K562 (cell line): ENCODE data around the gene TMEM222. TPM values are rescaled to one million over a fixed set of nuclear protein-coding genes. Genes with fewer than 3 reads are reported as not detected.

Source experiments
- ADNP ChIP-seq: fragments of 200-800 bp; sonication (Bioruptor generic); IDR thresholded peaks from 2 replicates; pipeline ENCODE4 v1.6.1; 2016; ENCODE audit warnings: missing genetic modification characterization, missing compliant biosample characterization
- CTCFL ChIP-seq: IDR thresholded peaks from 2 replicates; pipeline ENCODE4 v1.6.1; 2011; ENCODE audit warnings: borderline replicate concordance, low read depth, mild to moderate bottlenecking, moderate library complexity, low read length; ENCODE audit not compliant: insufficient read depth, poor library complexity, severe bottlenecking
- JUN ChIP-seq, 2 experiments: sonication (generic) in 1 of 2; formaldehyde crosslinking in 1 of 2; IDR thresholded peaks; 2 replicates each; pipeline versions ENCODE4 v1.6.1 to v1.8.0; 2012 to 2022; ENCODE audit warnings: borderline replicate concordance in 2 of 2, mild to moderate bottlenecking in 2 of 2, improper control_type of control experiment in 1 of 2, low read depth in 1 of 2, low read length in 1 of 2, missing genetic modification reagents in 1 of 2
- KLF16 ChIP-seq: IDR thresholded peaks from 2 replicates; pipeline ENCODE4 v1.6.1; 2016; ENCODE audit warnings: antibody characterized with exemption
- NCOA1 ChIP-seq: fragments of 450-650 bp; IDR thresholded peaks from 2 replicates; pipeline ENCODE4 v1.6.1; 2016; ENCODE audit warnings: low read depth
- RAD21 ChIP-seq, 2 experiments: fragments of 250-450 bp in 1 of 2; fragments of 450-650 bp in 1 of 2; sonication (Bioruptor Pico) in 1 of 2; formaldehyde crosslinking in 1 of 2; IDR thresholded peaks in 1 of 2; conservative IDR thresholded peaks in 1 of 2; 2 replicates each; pipeline versions ENCODE4 v1.4.0 to v1.8.0; 2020 to 2022; ENCODE audit warnings: mild to moderate bottlenecking in 2 of 2, moderate library complexity in 1 of 2
- SRSF7 ChIP-seq: fragments of 200-400 bp; formaldehyde crosslinking; optimal IDR thresholded peaks from 2 replicates; pipeline ENCODE3; 2017; ENCODE audit warnings: mild to moderate bottlenecking, low read depth, low read length
- STAG1 ChIP-seq: sonication (generic); formaldehyde crosslinking; IDR thresholded peaks from 2 replicates; pipeline ENCODE4 v1.5.0; 2020; ENCODE audit warnings: missing genetic modification reagents, borderline replicate concordance
- TRIM25 ChIP-seq: fragments of 450-650 bp; IDR thresholded peaks from 2 replicates; pipeline ENCODE4 v1.7.0; 2016; ENCODE audit warnings: borderline replicate concordance
- ZBTB11 ChIP-seq, 3 experiments: fragments of 200-800 bp in 1 of 3; fragments of 250-450 bp in 1 of 3; fragments of 450-650 bp in 1 of 3; sonication (Bioruptor Pico) in 1 of 3; sonication (Bioruptor generic) in 1 of 3; formaldehyde crosslinking in 1 of 3; IDR thresholded peaks; 2 replicates each; pipeline versions ENCODE4 v1.6.1 to v1.8.0; 2016 to 2022; ENCODE audit warnings: mild to moderate bottlenecking in 2 of 3, missing genetic modification characterization in 2 of 3, missing compliant biosample characterization in 1 of 3, moderate library complexity in 1 of 3
- ZBTB9 ChIP-seq: fragments of 450-650 bp; formaldehyde crosslinking; IDR thresholded peaks from 2 replicates; pipeline ENCODE4 v1.4.0; 2020; ENCODE audit warnings: mild to moderate bottlenecking, moderate library complexity
- ZNF184 ChIP-seq: sonication (generic); formaldehyde crosslinking; IDR thresholded peaks from 2 replicates; pipeline ENCODE4 v1.5.0; 2020; ENCODE audit warnings: missing genetic modification reagents
- ZNF511 ChIP-seq: sonication (generic); formaldehyde crosslinking; IDR thresholded peaks from 2 replicates; pipeline ENCODE4 v1.8.0; 2022; ENCODE audit warnings: mild to moderate bottlenecking, missing genetic modification reagents
- polyA plus RNA-seq, 8 experiments: library from polyadenylated mRNA; depleted of rRNA in 4 of 8; stranded (reverse) in 5 of 8; unstranded in 3 of 8; fragments of >200 nt; fragmentation: Nextera tagmentation in 2 of 8; fragmentation: Illumina TruSeq in 1 of 8; extraction: Ambion mirVana in 2 of 8; extraction: Trizol in 1 of 8; gene quantifications; 2 replicates each; pipeline versions ENCODE4 v1.2.1 to v1.2.3, GENCODE V29; 2011 to 2014; ENCODE audit warnings: inconsistent platforms in 1 of 8, missing spikeins in 1 of 8
- total RNA-seq, 7 experiments: library from RNA; depleted of rRNA in 6 of 7; stranded (reverse); fragments of >200 nt in 6 of 7; fragmentation: Illumina TruSeq in 2 of 7; extraction: Trizol in 2 of 7; gene quantifications; 2 replicates each; pipeline versions ENCODE4 v1.2.1 to v1.2.3, GENCODE V29; 2011 to 2021; ENCODE audit warnings: low replicate concordance in 1 of 7

Gene TMEM222
- total and polyA plus RNA-seq, 9 of the 15 experiments (the other 6 are each of a cell fraction or from before 2014, with no cell fraction given) = 6.9 to 48.0 (median 32.8) TPM

GRCh38 chr1:27300341-27301051 lies 21.5 kb upstream of the TMEM222 start (continued):
- peak; percentile 15; the same call in 1 of the 2 replicates for TF ChIP-seq JUN (IDR thresholded peaks at IDR 0.05; ENCODE audit: borderline replicate concordance, low read depth, low read length)
- TF ChIP-seq JUN (CRISPR knock-in tag; IDR thresholded peaks at IDR 0.05; ENCODE audit: borderline replicate concordance) = 0 out of 2 replicates have a peak, but pooled peaks have one; percentile 19
- TF ChIP-seq CTCFL = peak; percentile 40
- no peak for TF ChIP-seq ZBTB9
- no peak for TF ChIP-seq ZNF184 (CRISPR knock-in tag)
- peak; percentile 53; the same call in 1 of the 2 replicates for TF ChIP-seq ZNF511
- TF ChIP-seq SRSF7 = no peak
- peak; percentile 93 to 98 for TF ChIP-seq RAD21 (CRISPR knock-in tag; conservative IDR thresholded peaks at IDR 0.05 in 1 of 2, IDR thresholded peaks at IDR 0.05 in 1 of 2)
- no peak for TF ChIP-seq NCOA1
- no peak for TF ChIP-seq ADNP (tag)
- peak; percentile 96 for TF ChIP-seq STAG1 (CRISPR knock-in tag)
- TF ChIP-seq TRIM25 = no peak
- TF ChIP-seq ZBTB11 (CRISPR knock-in tag; IDR thresholded peaks at IDR 0.05) = peak in 1 of 3 experiments; percentile 30; a peak in 1 of 6 replicates
- TF ChIP-seq KLF16 = peak; percentile 45; the same call in 1 of the 2 replicates
